ENCODE data around the gene ZP1.

GRCh38 chr11:60867871-60868681, 734 bp downstream of the ZP1 start:
- TF ChIP-seq CTCF (conservative IDR thresholded peaks at IDR 0.05; ENCODE audit: low read depth in 2 of 2) (no peak), CREB1 (CRISPR knock-in tag; IDR thresholded peaks at IDR 0.05; ENCODE audit: low read depth) (no peak), EZH2 (IDR thresholded peaks at IDR 0.05; ENCODE audit: low read depth, unreplicated experiment) (no peak), POLR2AphosphoS5 (IDR thresholded peaks at IDR 0.05; ENCODE audit: low read depth) (no peak), EZH2phosphoT487 (IDR thresholded peaks at IDR 0.05; ENCODE audit: unreplicated experiment) (no peak)

Measured in GM23338 (cell line).